GM23338 (cell line): ENCODE measurements around the gene RNLS. TPM values are rescaled to one million over a fixed set of nuclear protein-coding genes. Genes with fewer than 3 reads are reported as not detected.
A peak's percentile ranks its signal among the peaks of the same experiment; 100 is the strongest.

Experiments used
- ATAC-seq: fragments of 200-7000 bp; cut with Tn5 transposase; 3 replicates; pipeline ENCODE4 v1.9.1; 2020
- DNase-seq: peaks from one replicate; pipeline ENCODE4 v3.0.0-alpha.2; 2015; ENCODE audit warnings: low spot score
- H2AFZ ChIP-seq: fragments of 200-600 bp; sonication (generic); 2 replicates; pipeline ENCODE4 v1.8.0; 2016; ENCODE audit warnings: antibody characterized with exemption, mild to moderate bottlenecking, moderate library complexity
- H3F3A ChIP-seq: fragments of 200-600 bp; sonication (generic); replicated peaks from 2 replicates; pipeline ENCODE4 v1.8.0; 2017; ENCODE audit warnings: antibody characterized with exemption, mixed run types, low read depth
- H3K27ac ChIP-seq: fragments of 200-600 bp; sonication (generic); 2 replicates; pipeline ENCODE4 v1.6.1; 2016; ENCODE audit warnings: low read depth
- H3K27me3 ChIP-seq: fragments of 200-600 bp; sonication (generic); 2 replicates; pipeline ENCODE4 v1.8.0; 2016; ENCODE audit warnings: mild to moderate bottlenecking, mixed run types, moderate library complexity; ENCODE audit not compliant: insufficient read depth
- H3K36me3 ChIP-seq: fragments of 200-600 bp; sonication (generic); 2 replicates; pipeline ENCODE4 v1.8.0; 2016; ENCODE audit warnings: mild to moderate bottlenecking; ENCODE audit not compliant: insufficient read depth
- H3K4me1 ChIP-seq: fragments of 200-600 bp; sonication (generic); 2 replicates; pipeline ENCODE4 v1.8.0; 2016; ENCODE audit warnings: mild to moderate bottlenecking, moderate library complexity; ENCODE audit not compliant: insufficient read depth
- H3K4me2 ChIP-seq: fragments of 200-600 bp; sonication (generic); 2 replicates; pipeline ENCODE4 v1.7.1; 2017; ENCODE audit warnings: mixed run types
- H3K4me3 ChIP-seq: fragments of 200-600 bp; sonication (generic); 2 replicates; pipeline ENCODE4 v1.6.1; 2016; ENCODE audit warnings: mixed run types
- H3K79me2 ChIP-seq: fragments of 200-600 bp; sonication (generic); replicated peaks from 2 replicates; pipeline ENCODE4 v1.8.0; 2017; ENCODE audit warnings: mild to moderate bottlenecking; ENCODE audit not compliant: insufficient read depth
- H3K9me2 ChIP-seq: fragments of 200-600 bp; sonication (generic); 2 replicates; pipeline ENCODE4 v1.8.0; 2017; ENCODE audit not compliant: insufficient read depth
- H4K20me1 ChIP-seq: fragments of 200-600 bp; sonication (generic); replicated peaks from 2 replicates; pipeline ENCODE4 v1.8.0; 2017; ENCODE audit warnings: mild to moderate bottlenecking; ENCODE audit not compliant: insufficient read depth
- H3K27ac Mint-ChIP-seq: 2 replicates; pipeline ENCODE4 v1.8.0; 2020; ENCODE audit warnings: inconsistent platforms, mild to moderate bottlenecking, moderate library complexity, mixed read lengths
- H3K27me3 Mint-ChIP-seq: 3 replicates; pipeline ENCODE4 v1.8.0; 2022; ENCODE audit warnings: low read depth, mild to moderate bottlenecking, moderate library complexity, mixed read lengths, inconsistent platforms; ENCODE audit not compliant: insufficient read depth, poor library complexity
- H3K36me3 Mint-ChIP-seq: 3 replicates; pipeline ENCODE4 v1.8.0; 2021; ENCODE audit warnings: low read depth, mild to moderate bottlenecking, inconsistent platforms, moderate library complexity, mixed read lengths
- H3K4me1 Mint-ChIP-seq: 3 replicates; pipeline ENCODE4 v1.8.0; 2020; ENCODE audit warnings: mild to moderate bottlenecking, inconsistent platforms, mixed read lengths
- H3K4me3 Mint-ChIP-seq: 3 replicates; pipeline ENCODE4 v1.8.0; 2021; ENCODE audit warnings: moderate library complexity, mild to moderate bottlenecking, inconsistent platforms, mixed read lengths
- H3K9me3 Mint-ChIP-seq: 3 replicates; pipeline ENCODE4 v1.8.0; 2020; ENCODE audit warnings: moderate library complexity, mild to moderate bottlenecking, inconsistent platforms, mixed read lengths
- CTCF ChIP-seq, 2 experiments: fragments of 200-600 bp in 1 of 2; sonication (generic) in 1 of 2; conservative IDR thresholded peaks; 2 replicates each; pipeline versions ENCODE4 v1.5.1 to v1.6.1; 2016 to 2017; ENCODE audit warnings: antibody characterized with exemption in 2 of 2, low read depth in 2 of 2, mild to moderate bottlenecking in 2 of 2, moderate library complexity in 1 of 2
- EZH2 ChIP-seq: fragments of 200-600 bp; sonication (generic); IDR thresholded peaks from one replicate; pipeline ENCODE4 v1.8.0; 2017; ENCODE audit warnings: antibody characterized with exemption, mild to moderate bottlenecking, low read depth; ENCODE audit not compliant: unreplicated experiment
- EZH2phosphoT487 ChIP-seq: fragments of 200-600 bp; sonication (generic); IDR thresholded peaks from one replicate; pipeline ENCODE4 v1.8.1; 2018; ENCODE audit warnings: antibody characterized with exemption; ENCODE audit not compliant: unreplicated experiment
- NANOG ChIP-seq: IDR thresholded peaks from 2 replicates; pipeline ENCODE4 v1.6.1; 2016; ENCODE audit warnings: antibody characterized with exemption, borderline replicate concordance
- POLR2AphosphoS5 ChIP-seq: IDR thresholded peaks from 2 replicates; pipeline ENCODE4 v1.6.1; 2016; ENCODE audit warnings: antibody characterized with exemption, low read depth
- REST ChIP-seq: IDR thresholded peaks from one replicate; pipeline ENCODE4 v1.6.1; 2018; ENCODE audit warnings: antibody characterized with exemption; ENCODE audit not compliant: unreplicated experiment
- STAT1 ChIP-seq: IDR thresholded peaks from one replicate; pipeline ENCODE4 v1.6.1; 2016; ENCODE audit warnings: antibody characterized with exemption; ENCODE audit not compliant: unreplicated experiment
- ZNF114 ChIP-seq: fragments of 250-450 bp; sonication (Bioruptor Pico); IDR thresholded peaks from 2 replicates; pipeline ENCODE4 v1.5.0; 2020; ENCODE audit warnings: mild to moderate bottlenecking, moderate library complexity
- polyA plus RNA-seq: library from polyadenylated mRNA; unstranded; fragments of >200 nt; fragmentation: Nextera tagmentation; extraction: Ambion mirVana; gene quantifications from 2 replicates; pipeline ENCODE4 v1.2.1, GENCODE V29; 2016
- total RNA-seq: library from RNA; depleted of rRNA; stranded (reverse); fragments of >200 nt; shearing (Covaris generic); gene quantifications from 2 replicates; pipeline ENCODE4 v1.2.3, GENCODE V29; 2014
- TF ChIP-seq, protein P1 (sequence below): IDR thresholded peaks from 2 replicates; pipeline ENCODE4 v1.6.1; 2016; ENCODE audit warnings: antibody characterized with exemption

The RNLS gene
- total and polyA plus RNA-seq, 2 experiments from 2014 or later, result 8.8 to 15.2 TPM

- H3K36me3 Mint-ChIP-seq, result no peaks in the 10 kb centered on the region
- Histone ChIP-seq H3K4me1 (peaks cover 3% of the 10 kb centered on the region), H3K4me3 (no peak overlapping the region), H3K27ac (no peak overlapping the region), H3K9me2 (no peaks in the 10 kb centered on the region), H3K36me3 (no peaks in the 10 kb centered on the region), H2AFZ (peak overlapping the region; percentile 18; the same call in 1 of the 2 replicates), H3F3A (no peaks in the 10 kb centered on the region), H3K79me2 (no peaks in the 10 kb centered on the region), H3K27me3 (no peaks in the 10 kb centered on the region), H4K20me1 (no peaks in the 10 kb centered on the region), H3K4me2 (peak overlapping the region; percentile 48; the same call in 1 of the 2 replicates)
- no peaks in the 10 kb centered on the region for H3K27me3 Mint-ChIP-seq
- peaks cover 3% of the 10 kb centered on the region for H3K4me1 Mint-ChIP-seq
- H3K27ac Mint-ChIP-seq, result no peak overlapping the region
- ATAC-seq, result peak; percentile 96
- DNase-seq, result peak; percentile 76
- peaks cover 4% of the 10 kb centered on the region; the same call in 1 of the 3 replicates for H3K9me3 Mint-ChIP-seq
- H3K4me3 Mint-ChIP-seq, result no peak overlapping the region
- TF ChIP-seq POLR2AphosphoS5 (no peak), CTCF (conservative IDR thresholded peaks at IDR 0.05; ENCODE audit: low read depth in 2 of 2) (no peak), EZH2phosphoT487 (no peak), ZNF114 (no peak), STAT1 (no peak), EZH2 (no peak), NANOG (no peak), REST (no peak)
- TF ChIP-seq, protein P1, sequence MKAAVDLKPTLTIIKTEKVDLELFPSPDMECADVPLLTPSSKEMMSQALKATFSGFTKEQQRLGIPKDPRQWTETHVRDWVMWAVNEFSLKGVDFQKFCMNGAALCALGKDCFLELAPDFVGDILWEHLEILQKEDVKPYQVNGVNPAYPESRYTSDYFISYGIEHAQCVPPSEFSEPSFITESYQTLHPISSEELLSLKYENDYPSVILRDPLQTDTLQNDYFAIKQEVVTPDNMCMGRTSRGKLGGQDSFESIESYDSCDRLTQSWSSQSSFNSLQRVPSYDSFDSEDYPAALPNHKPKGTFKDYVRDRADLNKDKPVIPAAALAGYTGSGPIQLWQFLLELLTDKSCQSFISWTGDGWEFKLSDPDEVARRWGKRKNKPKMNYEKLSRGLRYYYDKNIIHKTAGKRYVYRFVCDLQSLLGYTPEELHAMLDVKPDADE, result no peak
Observed at GRCh38 chr10:88386821-88387773, 196.0 kb downstream of the RNLS start.
